Left ventricle myocardium inferior (tissue), 1 donor: ENCODE results near the gene SLC25A13. TPM values are rescaled to one million over a fixed set of nuclear protein-coding genes. Genes with fewer than 3 reads are reported as not detected.

Experiments used
- DNase-seq: peaks from one replicate; pipeline ENCODE4 v3.0.0-alpha.2; 2020
- H3K27ac ChIP-seq: fragments of 200-600 bp; replicated peaks from 2 replicates; pipeline ENCODE4 v1.8.0; 2021
- H3K27me3 ChIP-seq: fragments of 200-600 bp; 2 replicates; pipeline ENCODE4 v1.8.0; 2021; ENCODE audit warnings: low read depth
- H3K36me3 ChIP-seq: fragments of 200-600 bp; 2 replicates; pipeline ENCODE4 v1.8.0; 2021
- H3K4me1 ChIP-seq: fragments of 200-600 bp; 2 replicates; pipeline ENCODE4 v1.8.0; 2021
- H3K4me3 ChIP-seq: fragments of 200-600 bp; 2 replicates; pipeline ENCODE4 v1.8.0; 2021; ENCODE audit warnings: mild to moderate bottlenecking, moderate library complexity
- H3K9me3 ChIP-seq: fragments of 200-600 bp; replicated peaks from 2 replicates; pipeline ENCODE4 v1.8.0; 2021
- intact Hi-C: fragments of 100-400 bp; cut with micrococcal nuclease; formaldehyde crosslinking; loops from one replicate; pipeline ENCODE4 v1.11.0; 2022
- total RNA-seq: library from RNA; stranded (reverse); fragmentation: NEBNext Ultra II Directional; extraction: Animal tissue kit (Norgen Biotek cat#: 25700); gene quantifications from one replicate; pipeline ENCODE4 v1.2.1, GENCODE V29; 2021
- TF ChIP-seq, protein P1 (sequence below): fragments of 200-600 bp; IDR thresholded peaks from 2 replicates; pipeline ENCODE4 v1.8.0; 2021; ENCODE audit warnings: antibody characterized with exemption, mild to moderate bottlenecking, borderline replicate concordance
- donor health status: DM: no; HTN: yes; CAD: no; lungs with severe emphysema.

The SLC25A13 gene
- total RNA-seq, 1 donor from 2014 or later = 9.1 TPM

DNA sequence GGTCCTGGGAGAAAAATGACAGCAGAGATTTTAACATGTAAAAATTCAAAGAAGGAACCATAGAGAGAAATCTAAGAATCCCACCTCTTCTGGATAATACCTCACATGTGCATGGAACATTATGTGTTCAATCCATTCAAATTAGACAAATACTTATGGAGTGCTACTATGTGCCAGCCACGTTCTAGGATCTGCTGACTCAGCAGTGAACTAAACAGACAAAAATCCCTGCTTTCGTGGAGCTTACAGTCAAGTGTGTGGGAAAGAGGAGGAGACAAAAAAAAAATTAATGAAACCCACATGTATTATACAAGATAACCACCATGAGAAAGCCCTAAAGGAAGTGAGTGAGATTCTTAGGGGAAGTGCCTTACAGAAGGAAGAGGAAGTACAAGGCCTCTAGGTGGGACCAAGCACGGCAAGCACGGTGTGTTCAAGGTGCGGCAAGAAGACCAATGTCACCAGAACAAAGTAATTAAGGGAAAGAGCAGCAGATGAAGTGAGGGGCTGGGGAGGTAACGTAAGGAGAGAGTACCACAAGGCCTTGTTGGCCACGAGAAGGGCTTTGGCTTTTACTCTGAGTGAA is 71.0 kb downstream of the SLC25A13 start:
- Histone ChIP-seq H3K4me1 (peaks cover 20% of the 10 kb centered on the region), H3K9me3 (peaks cover 7% of the 10 kb centered on the region), H3K4me3 (no peak overlapping the region), H3K27ac (no peak overlapping the region), H3K27me3 (no peaks in the 10 kb centered on the region), H3K36me3 (peaks cover 3% of the 10 kb centered on the region)
- TF ChIP-seq, protein P1, sequence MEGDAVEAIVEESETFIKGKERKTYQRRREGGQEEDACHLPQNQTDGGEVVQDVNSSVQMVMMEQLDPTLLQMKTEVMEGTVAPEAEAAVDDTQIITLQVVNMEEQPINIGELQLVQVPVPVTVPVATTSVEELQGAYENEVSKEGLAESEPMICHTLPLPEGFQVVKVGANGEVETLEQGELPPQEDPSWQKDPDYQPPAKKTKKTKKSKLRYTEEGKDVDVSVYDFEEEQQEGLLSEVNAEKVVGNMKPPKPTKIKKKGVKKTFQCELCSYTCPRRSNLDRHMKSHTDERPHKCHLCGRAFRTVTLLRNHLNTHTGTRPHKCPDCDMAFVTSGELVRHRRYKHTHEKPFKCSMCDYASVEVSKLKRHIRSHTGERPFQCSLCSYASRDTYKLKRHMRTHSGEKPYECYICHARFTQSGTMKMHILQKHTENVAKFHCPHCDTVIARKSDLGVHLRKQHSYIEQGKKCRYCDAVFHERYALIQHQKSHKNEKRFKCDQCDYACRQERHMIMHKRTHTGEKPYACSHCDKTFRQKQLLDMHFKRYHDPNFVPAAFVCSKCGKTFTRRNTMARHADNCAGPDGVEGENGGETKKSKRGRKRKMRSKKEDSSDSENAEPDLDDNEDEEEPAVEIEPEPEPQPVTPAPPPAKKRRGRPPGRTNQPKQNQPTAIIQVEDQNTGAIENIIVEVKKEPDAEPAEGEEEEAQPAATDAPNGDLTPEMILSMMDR = no peak
- DNase-seq = no peak
- intact Hi-C loops = no loop called here

DNA sequence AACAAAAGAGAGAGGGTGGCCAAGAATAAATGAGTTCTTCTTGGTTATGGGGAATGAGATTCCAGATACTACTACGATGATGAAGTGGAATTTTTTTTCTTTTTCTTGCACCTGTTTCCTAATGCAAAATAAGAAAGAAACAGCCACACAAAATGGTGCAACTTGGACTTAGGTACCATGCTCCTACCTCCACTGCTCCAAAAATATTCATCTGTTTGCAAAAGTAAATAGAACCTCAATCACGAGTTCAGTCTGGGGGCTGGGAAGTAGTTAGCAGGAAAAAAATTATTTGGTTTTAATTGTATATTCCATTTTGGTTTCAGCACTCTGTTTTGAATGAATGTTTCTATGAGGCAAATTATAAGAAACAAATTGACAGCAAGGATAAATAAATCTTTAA is 73.5 kb downstream of the SLC25A13 start:
- intact Hi-C loops = no loop called here

DNA sequence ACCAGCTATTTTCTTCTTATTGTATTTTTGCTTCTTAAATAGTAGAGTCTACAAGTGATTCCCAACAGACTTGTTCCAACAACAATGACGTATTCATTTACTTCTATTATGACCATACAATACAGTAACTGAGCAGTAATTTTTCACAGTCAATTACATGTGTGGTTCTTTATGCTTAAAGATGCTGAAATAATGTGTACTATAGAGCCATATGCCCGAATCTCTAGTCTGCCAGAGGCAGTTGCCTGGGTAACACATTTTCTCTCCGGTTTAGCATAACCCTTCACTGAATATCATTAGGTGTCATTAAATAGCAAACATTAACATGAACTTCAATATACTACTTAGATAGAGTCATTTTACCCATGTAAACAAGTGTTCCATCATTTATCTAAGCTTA is 75.0 kb downstream of the SLC25A13 start:
- Histone ChIP-seq H3K4me1 (peaks cover 20% of the 10 kb centered on the region), H3K9me3 (no peaks in the 10 kb centered on the region), H3K27ac (no peak overlapping the region), H3K4me3 (no peak overlapping the region), H3K27me3 (no peaks in the 10 kb centered on the region), H3K36me3 (peaks cover 3% of the 10 kb centered on the region)
- intact Hi-C loops = no loop called here
- TF ChIP-seq, protein P1 = no peak
- DNase-seq = no peak

More for the DNA sequence above, 73.5 kb downstream of the SLC25A13 start:
- Histone ChIP-seq H3K4me1 (peaks cover 19% of the 10 kb centered on the region), H3K36me3 (peaks cover 3% of the 10 kb centered on the region), H3K9me3 (no peaks in the 10 kb centered on the region), H3K27ac (no peak overlapping the region), H3K27me3 (no peaks in the 10 kb centered on the region), H3K4me3 (no peak overlapping the region)
- no peak for DNase-seq
- TF ChIP-seq, protein P1 = no peak

DNA sequence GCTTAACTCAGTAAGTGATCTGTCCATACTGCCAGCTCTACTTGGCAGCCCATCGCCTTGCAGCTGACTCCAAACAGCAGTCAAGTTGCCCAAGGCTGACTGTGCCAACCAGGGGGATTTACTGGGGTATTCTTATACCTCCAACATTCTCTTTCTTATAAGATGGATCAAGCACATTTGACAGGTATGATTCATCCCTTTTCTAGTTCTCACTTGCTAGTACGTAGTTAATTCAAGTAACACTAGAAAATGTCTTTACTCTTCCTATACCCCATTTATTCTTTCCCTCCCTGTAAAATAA is 77.0 kb downstream of the SLC25A13 start:
- DNase-seq = no peak
- TF ChIP-seq, protein P1 = no peak
- Histone ChIP-seq H3K36me3 (no peaks in the 10 kb centered on the region), H3K4me3 (no peak overlapping the region), H3K27ac (no peak overlapping the region), H3K9me3 (no peaks in the 10 kb centered on the region), H3K4me1 (peaks cover 20% of the 10 kb centered on the region), H3K27me3 (no peaks in the 10 kb centered on the region)
- intact Hi-C loops = no loop called here

DNA sequence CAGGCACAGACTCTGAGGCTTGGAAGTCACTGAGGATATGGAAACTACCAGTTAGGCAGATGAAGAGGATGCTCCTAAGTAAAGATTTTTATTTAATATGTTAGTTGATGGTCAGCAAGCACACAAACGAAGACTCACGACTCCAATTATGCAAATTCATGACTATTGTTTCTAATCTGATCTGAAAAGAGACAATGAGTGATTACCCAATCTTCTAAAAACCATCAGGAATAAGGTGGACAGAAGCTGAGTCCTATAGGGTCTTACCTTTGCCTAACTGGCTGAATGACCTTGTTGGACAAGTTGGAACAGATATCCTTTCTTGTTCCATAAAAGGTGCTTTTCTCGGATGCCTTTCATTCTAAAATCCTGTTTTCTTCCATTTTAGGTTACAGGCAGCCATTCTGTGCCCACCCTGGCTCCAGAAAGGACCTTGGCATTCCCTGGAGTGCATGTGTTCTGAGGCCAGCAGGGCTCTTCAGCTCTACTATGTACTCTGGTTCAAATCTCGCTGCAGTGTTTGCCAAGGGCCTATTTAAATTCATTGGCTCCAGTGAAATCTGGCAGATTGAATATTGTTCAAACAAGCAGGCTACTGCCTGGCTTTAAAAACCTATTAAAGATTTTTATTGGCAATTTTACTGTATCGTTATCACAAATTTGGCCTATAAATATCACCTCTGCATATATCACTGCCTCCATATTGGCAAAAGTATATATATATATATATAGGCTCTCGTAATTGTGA is 77.5 kb downstream of the SLC25A13 start:
- no peak for DNase-seq
- no peak overlapping the region for H3K4me3 ChIP-seq
- no peak overlapping the region for H3K27ac ChIP-seq
- intact Hi-C loops = no loop called here
- no peaks in the 10 kb centered on the region for H3K27me3 ChIP-seq
- TF ChIP-seq, protein P1 = no peak
- H3K9me3 ChIP-seq = no peaks in the 10 kb centered on the region
- H3K36me3 ChIP-seq = no peaks in the 10 kb centered on the region
- H3K4me1 ChIP-seq = peaks cover 24% of the 10 kb centered on the region
